CD1c-positive myeloid dendritic cell (primary cell): ENCODE results near the gene PHLPP1.
"Not testable (repeated sequence)": the region's sequence is repeated elsewhere in the genome, so short reads cannot be mapped to it uniquely, and the experiment has no call there.

Experiments
- DNase-seq: peaks from one replicate; pipeline ENCODE4 v3.0.0-alpha.2; 2016; ENCODE audit errors: extremely low spot score

The PHLPP1 gene

DNA sequence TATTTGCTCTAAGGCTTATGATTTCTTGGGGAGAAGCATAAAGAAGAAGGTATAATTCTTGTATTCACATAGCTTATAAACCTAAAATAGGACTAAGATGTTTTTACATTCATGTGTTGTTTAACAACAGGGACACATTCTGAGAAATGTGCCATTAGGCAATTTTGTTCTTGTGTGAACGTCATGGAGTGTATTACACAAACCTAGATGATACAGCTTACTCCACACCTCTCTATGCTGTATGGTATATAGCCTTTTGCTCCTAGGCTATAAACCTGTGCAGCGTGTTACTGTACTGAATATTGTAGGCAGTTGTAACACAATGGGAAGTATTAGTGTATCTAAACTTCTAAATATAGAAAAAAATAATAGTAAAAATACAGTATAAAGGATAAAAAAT is 92.1 kb downstream of the PHLPP1 start:
- DNase-seq = peak; percentile 46

DNA sequence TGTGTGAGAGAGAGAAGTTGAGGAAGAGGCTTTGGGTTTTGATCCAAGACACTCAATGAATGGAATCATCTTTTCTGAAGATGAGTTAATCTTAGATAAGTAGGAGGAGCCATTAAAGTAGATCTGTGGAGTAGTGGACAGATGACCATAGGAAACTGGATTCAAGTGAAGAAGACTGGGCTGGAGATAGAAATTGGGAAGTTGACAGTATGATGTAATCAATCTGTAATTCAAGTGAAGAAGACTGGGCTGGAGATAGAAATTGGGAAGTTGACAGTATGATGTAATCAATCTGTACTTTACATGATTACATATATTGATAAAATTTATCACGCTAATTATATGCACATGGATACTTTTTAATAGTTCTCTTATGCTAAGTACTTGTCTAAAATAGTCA is 92.8 kb downstream of the PHLPP1 start:
- peak; percentile 81 for DNase-seq

DNA sequence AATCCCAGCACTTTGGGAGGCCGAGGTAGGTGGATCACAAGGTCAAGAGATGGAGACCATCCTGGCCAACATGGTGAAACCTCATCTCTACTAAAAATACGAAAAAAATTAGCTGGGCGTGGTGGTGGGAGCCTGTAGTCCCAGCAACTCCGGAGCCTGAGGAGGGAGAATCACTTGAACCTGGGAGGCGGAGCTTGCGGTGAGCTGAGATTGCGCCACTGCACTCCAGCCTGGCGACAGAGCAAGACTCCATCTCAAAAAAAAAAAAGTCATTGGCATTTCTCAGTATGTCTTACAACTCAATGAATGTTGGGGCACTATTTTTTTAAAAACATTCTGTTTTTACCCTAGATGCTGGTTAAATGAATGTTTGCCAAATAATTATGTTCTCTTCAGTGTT is 94.1 kb downstream of the PHLPP1 start:
- DNase-seq = not testable (repeated sequence)

DNA sequence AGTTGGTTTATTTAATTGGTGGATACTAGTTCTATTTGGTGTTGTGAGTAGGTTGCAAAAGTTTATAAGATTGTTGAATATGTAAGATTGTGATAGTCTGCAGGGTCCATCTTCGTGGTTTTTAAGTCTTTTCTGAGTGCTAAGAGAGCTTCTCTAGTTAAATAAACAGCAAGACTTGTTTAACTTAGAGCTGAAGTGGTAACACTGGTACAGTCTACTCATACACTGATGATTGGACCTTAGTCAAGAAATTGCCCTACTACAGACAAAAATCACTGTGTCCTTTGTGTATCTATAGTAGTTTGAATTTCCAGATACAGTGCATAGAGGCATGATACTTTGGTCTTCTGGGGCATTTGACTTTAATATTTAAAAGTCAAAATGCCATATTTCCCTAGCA is 94.6 kb downstream of the PHLPP1 start:
- no peak for DNase-seq

DNA sequence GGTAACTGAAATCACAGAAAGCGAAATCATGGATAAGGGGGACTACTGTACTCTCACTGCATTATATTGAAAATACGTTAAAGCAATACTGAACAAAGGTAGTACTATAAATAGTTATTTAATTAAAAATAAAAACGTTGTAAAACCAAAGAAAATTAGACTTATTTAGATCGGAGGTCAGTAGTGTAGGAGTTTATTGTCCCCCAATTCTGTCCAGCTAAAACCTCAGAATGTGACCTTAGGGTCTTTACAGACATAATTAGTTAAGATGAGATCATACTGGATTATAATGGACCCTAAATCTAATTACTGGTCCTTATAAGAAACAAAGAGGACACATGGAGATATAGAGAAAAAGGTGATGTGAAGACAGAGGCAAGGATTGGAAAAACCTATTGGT is 95.3 kb downstream of the PHLPP1 start:
- no peak for DNase-seq

DNA sequence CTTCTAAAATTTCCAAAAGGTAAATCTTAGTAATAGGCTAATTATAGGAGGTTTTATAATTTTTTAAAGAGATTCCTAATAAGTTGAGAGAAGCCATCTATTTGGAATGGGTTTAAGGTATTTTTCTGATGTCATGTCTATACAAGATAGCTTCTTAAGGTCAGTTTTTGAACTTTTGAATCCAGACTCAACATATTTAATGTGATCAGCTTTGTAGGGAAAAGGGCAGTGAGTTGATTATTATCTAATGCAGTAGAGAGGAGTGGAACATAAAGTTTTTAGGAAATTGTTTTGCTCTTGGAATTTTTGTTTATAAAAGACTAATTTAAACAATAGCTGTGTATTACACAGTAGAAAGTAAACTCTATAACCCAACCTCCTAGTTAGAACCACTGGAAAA is 96.3 kb downstream of the PHLPP1 start:
- DNase-seq = no peak

DNA sequence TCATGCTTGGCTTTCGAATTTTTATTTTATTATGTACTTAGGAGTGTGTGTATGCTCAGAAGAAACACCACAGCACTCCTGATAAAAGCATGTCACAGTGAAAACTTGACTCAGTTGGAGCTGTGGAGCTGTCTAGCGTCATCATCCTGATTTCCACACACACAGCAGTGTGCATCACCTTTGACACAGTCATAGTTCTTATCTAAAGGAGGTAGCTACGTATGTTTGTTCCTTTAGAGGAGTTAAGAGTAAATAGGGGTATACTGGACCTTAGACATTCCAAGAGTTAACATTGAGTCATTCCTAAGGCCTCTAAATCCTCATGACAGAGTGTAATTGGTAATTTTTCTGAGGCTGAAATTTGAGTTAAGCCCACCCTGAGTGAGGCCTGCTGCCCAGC is 96.9 kb downstream of the PHLPP1 start:
- no peak for DNase-seq

DNA sequence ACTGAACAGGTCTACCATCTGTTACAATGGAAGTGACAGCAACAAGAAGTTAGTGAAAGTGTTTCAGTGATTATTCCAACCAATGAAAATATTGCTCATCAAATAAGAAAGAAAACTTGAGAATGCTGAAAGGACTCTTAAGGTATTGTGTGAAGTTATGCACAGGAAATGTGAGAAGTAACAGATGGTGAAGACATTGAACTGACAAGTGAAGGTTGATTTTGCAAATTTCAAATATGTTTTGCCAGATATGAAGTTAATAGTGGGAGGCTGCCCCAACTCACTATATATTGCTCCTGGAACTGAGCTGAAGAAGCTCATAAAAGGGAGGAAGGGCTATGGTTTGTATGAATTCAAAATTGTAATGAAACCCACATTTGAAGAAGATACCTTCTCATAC is 97.5 kb downstream of the PHLPP1 start:
- DNase-seq = no peak

DNA sequence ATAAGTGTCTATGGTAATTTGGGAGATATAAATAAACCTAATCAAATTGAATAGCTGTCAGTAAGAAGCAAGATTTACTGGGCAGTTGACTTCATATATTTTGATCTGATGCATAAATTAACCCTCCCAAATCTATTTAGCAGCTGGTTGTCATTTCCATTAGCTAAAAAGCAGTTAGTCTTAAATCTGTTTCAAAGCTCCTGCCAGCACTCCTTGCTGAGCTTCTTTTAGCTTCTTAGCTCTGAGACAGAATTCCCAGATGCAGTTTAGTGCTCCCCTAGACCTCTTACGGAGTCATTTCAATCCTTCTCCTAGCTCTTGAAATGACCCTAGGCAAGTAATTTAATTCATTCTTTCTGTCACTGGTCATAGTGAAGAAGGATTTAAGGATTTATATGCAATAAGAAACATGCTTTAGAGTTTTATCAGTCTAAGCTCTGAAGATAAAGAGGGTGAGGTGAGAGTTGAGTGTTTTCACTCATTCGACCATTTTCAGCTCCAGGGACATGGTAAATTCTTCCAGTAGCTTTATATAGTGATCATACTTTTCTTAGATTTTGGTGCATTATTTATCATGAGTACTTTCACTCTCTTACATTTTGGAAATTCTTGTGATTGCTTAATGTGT is 98.9 kb downstream of the PHLPP1 start:
- no peak for DNase-seq

DNA sequence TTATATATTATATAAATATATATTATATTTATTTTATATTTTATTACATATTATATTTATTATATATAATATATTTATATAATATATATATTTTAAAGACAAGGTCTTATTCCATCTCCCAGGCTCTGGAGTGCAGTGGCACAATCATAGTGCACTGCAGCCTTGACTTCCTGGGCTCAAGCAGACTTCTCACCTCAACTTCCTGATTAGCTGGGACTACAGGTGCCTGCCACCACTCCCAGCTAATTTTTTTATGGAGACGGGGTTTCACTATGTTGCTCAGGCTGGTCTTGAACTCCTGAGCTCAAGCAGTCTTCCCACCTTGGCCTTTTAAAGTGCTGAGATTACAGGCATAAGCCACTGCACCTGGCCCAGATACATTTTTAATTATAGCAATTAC is 110.0 kb downstream of the PHLPP1 start:
- no peak for DNase-seq

DNA sequence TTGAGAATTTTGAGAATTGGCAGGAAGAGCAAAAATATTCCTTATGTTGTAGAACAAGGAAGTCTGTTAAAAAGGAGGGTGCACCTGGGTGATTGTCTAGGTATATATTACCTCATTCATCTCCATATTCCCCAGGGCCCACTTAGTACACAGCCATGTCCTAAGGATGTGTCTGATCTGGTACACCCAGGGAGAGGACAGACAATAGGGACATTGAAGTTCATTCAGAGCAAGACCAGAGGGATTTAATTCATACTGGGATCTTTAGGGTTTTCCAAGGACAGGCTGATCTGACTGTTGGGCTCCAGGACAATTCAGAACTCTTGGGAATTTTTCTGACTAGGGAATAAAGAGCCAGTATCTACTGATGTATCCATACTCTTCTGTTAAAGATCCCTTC is 112.1 kb downstream of the PHLPP1 start:
- DNase-seq = no peak

DNA sequence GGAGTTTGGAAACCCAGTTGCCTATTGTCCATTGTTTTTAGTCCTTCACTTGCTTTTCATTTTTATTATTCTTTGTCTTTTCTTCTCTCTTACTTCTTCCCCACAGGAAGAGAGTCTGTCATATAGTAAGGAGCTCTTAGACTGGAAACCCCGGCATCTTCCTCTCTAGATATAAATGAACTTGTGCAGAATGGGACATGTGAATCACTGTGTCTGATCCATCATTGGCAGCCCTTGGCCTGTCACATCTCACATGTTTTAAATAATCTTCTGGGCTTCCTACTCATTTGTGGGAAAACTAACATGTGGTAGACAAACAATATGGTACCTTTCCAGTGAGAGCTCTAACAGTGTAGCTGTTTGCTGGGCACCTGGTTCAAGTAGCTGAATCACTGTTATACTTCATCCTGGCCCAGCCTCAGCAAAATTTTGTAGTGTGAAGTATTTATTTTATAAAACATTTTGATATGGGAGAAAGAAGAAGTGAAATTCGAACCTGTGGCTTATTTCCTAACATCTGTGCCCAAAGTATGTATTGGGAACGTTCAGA is 112.8 kb downstream of the PHLPP1 start:
- peak; percentile 70 for DNase-seq

DNA sequence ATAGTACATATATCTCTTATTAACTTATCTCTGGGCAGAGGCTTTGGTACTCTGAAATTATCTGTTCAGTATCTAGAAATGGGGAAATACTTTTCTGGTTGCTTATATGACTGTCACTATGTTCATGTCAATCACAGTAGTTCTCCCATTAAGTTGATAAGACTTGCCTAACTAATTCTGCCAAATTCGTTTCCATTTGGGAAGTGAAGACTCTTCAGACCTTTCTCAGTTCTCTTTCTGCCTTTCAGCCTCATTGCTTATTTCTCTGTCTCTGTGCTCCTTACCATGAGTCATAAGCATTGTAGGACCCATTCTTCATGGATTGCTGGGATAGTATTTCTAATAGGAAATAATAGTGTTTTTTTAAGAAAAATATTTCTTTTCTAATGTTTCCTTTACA is 113.5 kb downstream of the PHLPP1 start:
- peak; percentile 88 for DNase-seq

DNA sequence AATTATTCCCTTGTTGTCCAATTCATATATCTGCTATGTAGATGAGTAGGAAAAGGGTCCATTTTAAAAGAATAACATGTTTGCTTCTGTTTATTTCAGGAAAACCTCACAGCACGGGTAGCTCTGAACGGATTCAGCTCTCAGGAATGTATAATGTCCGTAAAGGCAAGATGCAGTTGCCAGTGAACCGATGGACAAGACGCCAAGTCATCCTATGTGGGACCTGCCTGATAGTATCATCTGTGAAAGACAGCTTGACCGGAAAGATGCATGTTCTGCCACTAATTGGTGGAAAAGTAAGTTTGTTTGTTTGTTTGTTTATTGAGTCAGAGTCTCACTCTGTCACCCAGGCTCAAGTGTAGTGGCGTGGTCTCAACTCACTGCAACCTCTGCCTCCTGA is 114.6 kb downstream of the PHLPP1 start:
- no peak for DNase-seq

DNA sequence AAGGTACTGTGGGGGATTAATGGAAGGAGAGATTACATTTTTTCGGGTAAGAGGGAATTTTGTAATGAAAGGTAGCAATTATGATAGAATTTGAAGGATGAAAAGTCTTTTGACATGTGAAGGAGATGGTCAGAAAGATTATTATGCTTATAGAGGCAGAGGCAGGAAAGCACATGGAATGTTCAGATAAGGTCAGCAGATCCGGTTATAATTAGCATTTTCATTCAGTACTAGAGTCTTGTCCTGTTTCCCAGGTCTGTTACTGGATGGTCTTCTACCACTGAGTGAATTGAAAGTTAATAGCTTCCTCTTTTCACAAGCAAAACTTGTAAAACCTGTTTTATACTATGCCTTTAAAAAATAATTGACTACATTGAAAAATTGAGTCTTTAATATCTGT is 116.9 kb downstream of the PHLPP1 start:
- no peak for DNase-seq

DNA sequence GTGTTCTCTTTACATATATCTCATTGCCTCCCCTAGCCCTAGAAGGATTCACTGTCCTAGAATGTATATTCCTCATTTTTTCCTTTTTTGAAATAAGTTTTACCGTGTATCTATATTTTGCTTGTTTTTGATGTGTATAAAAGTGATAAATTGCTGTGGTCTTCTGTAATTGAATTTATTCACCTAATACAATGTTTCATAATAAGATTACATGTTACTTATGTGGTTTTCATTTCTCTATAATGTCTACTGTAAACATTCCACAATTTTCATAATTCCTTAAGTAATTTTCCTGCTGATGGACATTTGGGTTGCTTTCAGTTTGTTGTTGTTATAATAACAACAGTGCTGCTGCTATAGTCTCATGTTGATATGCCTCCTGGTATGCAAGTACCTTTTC is 118.2 kb downstream of the PHLPP1 start:
- DNase-seq = no peak

DNA sequence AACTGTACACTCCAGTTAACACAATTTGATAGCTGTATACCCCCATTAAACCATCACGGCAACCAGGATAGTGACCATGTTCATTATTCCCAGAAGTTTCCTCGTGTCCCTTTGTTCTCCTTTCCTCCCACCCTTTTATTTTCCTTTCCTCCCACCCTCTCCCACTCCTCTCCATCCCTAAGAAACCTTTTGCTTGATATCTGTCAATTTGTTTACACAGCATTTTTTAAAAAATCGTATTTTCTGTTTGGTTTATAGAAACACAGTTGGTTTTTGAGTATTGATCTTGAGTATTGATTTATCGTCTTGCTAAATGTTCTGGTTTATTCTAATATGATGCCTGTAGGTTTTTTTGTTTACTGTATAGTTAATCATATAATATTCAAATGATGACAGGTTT is 119.4 kb downstream of the PHLPP1 start:
- no peak for DNase-seq

DNA sequence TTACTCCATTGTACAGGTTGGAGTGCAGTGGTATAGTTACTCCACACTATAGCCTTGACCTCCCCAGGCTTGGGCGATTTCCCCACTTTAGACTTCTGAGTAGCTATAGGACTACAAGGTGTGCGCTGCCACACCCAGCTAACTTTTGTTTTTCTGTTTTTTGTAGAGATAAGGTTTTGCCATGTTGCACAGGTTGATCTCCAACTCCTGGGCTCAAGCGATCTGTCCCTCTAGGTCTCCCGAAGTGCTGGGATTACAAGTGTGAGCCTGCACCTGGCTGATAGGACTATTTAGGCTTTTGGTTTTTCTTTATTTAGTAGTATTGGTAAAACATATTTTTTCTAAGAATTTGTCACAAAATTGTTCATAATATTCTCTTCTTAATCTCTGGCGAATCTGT is 121.7 kb downstream of the PHLPP1 start:
- no peak for DNase-seq

DNA sequence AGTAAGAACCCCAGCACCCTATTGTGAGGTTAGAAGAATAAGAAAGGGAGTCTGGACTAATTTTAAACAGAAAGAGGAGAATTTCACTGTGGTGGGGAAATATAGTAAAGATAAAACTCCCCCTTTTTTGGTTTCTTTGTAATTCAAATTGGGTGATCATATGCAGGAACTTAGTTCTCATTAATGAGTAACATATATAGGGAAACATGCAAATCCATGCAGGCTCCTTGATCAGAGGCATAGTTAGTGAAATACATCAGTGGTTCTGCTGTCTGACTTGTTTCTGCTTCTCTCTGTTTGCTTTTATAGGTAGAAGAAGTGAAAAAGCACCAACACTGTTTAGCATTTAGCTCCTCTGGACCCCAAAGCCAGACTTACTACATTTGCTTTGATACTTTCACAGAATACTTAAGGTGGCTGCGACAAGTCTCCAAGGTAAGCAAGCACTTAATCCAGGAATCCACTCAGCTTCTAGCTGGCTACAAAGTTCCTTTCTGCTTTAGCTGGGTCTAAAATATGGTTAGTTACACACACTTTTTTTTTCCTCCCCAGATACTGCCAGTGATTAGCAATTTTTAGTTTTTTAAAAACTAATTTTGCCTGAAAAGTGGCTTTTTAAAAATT is 123.2 kb downstream of the PHLPP1 start:
- DNase-seq = no peak

DNA sequence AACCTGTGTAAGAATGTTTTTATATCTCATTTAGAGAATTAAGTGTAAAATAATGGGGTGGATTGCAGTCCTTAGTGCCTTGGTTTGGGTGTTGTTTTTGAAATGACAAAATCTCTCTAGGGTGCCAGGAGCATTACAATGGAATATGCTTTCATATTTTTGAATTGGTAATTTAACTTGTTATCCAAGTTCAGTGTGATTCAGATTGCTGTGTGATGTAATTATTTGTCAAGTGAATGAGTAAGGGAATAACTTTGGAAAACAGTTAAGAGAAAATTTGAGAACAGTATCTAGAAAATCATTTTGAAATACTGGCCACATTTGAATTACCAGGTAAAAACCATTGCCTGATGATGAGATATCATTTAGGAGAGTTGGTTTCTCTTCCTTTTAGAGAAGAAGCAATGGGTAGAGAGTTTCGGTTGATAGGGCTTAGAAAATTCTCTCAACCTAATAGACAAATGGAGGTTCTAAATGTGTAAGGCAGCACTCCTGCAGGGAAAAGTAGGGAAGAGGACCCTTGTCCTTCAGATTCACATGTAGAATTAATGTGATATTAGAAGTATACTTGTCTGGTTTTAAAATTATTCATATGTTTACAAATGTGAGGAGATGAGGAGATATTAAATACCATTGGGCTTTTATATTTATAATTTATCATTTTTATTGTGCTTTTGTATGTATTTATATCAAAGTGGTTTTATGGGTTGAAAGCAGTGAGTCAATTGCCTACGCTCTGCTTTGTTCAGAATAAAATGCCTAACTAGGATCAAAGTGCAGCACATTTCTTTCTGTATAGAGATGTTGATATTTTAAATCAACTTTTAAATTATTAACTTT is 124.8 kb downstream of the PHLPP1 start:
- DNase-seq = no peak

DNA sequence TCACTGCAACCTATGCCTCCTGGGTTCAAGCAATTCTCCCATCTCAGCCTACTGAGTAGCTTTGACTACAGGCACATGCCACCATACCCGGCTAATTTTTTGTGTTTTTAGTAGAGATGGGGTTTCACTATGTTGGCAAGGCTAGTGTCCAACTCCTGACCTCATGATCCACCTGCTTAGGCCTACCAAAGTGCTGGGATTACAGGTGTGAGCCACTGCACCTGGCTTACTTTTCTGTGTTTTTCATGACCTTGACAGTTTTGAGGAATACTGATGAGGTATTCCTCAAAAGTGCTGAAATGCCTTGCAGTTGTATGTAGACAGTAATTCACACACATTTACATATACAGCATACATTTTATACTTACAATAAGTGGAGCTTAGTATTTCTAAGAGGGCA is 126.1 kb downstream of the PHLPP1 start:
- no peak for DNase-seq

DNA sequence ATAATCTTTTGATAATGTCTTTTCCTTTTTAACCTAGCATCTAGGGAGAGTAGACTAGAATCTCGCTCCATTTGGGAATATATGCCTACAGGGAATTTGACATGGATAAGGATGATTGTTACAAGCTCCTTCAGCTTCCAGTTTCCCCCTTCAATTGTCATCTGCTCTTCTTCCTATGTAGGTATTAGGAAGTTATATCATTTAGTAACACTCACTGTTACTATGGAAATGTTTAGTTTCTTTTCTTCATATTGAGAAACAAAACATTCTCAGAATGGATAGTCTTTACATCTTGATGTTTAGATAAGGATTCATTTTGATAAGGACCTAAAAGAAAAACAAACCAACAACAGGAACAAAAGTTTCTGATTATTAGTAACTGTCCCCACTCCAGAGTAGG is 127.6 kb downstream of the PHLPP1 start:
- no peak for DNase-seq
